Measurements from ENCODE around the gene DNAJB2.

The DNAJB2 gene

GRCh38 chr2:219273937-219274336 is 5.2 kb upstream of the DNAJB2 start:
- H4K20me1 ChIP-seq (ENCODE audit: control insufficient read depth, insufficient read depth, low read depth, low read length): no peaks in the 10 kb centered on the region
- H3F3A ChIP-seq (ENCODE audit: control insufficient read depth, insufficient read depth): peaks cover 9% of the 10 kb centered on the region
- H3K27ac ChIP-seq (ENCODE audit: low read depth, low read length): no peak overlapping the region
- H3K4me1 ChIP-seq (ENCODE audit: control insufficient read depth, low read length): peaks cover 21% of the 10 kb centered on the region
- no peak overlapping the region for H3K4me3 ChIP-seq (ENCODE audit: low read length)
- H3K9me3 ChIP-seq (ENCODE audit: control insufficient read depth, insufficient read depth, low read length): no peaks in the 10 kb centered on the region
- no peaks in the 10 kb centered on the region for H3K36me3 ChIP-seq (ENCODE audit: control insufficient read depth, low read length)
- no peaks in the 10 kb centered on the region for H3K79me2 ChIP-seq (ENCODE audit: control insufficient read depth, low read length)
- no peak overlapping the region for H3K4me2 ChIP-seq (ENCODE audit: low read length)
- TF ChIP-seq EZH2phosphoT487 (IDR thresholded peaks at IDR 0.05; ENCODE audit: borderline replicate concordance, low read length) (no peak), CTCF (IDR thresholded peaks at IDR 0.05; ENCODE audit: low read depth, low read length, poor library complexity, severe bottlenecking) (no peak)
- 0 out of 2 replicates have a peak, but pooled peaks cover 3% of the 10 kb centered on the region for H3K27me3 ChIP-seq (ENCODE audit: control insufficient read depth, low read length)
- no peaks in the 10 kb centered on the region for H3K9me2 ChIP-seq (replicated peaks; ENCODE audit: control insufficient read depth, low read length)

GRCh38 chr2:219274361-219274921 is 4.7 kb upstream of the DNAJB2 start:
- H3K36me3 ChIP-seq (ENCODE audit: control insufficient read depth, low read length): no peaks in the 10 kb centered on the region
- H3K27ac ChIP-seq (ENCODE audit: low read depth, low read length): no peak overlapping the region
- H3K27me3 ChIP-seq (ENCODE audit: control insufficient read depth, low read length): 0 out of 2 replicates have a peak, but pooled peaks cover 3% of the 10 kb centered on the region
- peaks cover 22% of the 10 kb centered on the region for H3K4me1 ChIP-seq (ENCODE audit: control insufficient read depth, low read length)
- no peak overlapping the region for H3K4me3 ChIP-seq (ENCODE audit: low read length)
- TF ChIP-seq EZH2phosphoT487 (IDR thresholded peaks at IDR 0.05; ENCODE audit: borderline replicate concordance, low read length): no peak
- TF ChIP-seq CTCF (IDR thresholded peaks at IDR 0.05; ENCODE audit: low read depth, low read length, poor library complexity, severe bottlenecking): no peak
- no peaks in the 10 kb centered on the region for H3K9me2 ChIP-seq (replicated peaks; ENCODE audit: control insufficient read depth, low read length)
- H3K4me2 ChIP-seq (ENCODE audit: low read length): no peak overlapping the region
- no peaks in the 10 kb centered on the region for H3K79me2 ChIP-seq (ENCODE audit: control insufficient read depth, low read length)
- no peaks in the 10 kb centered on the region for H4K20me1 ChIP-seq (ENCODE audit: control insufficient read depth, insufficient read depth, low read depth, low read length)
- H3F3A ChIP-seq (ENCODE audit: control insufficient read depth, insufficient read depth): peaks cover 9% of the 10 kb centered on the region
- no peaks in the 10 kb centered on the region for H3K9me3 ChIP-seq (ENCODE audit: control insufficient read depth, insufficient read depth, low read length)

- Histone ChIP-seq H3K9me2 (replicated peaks; ENCODE audit: control insufficient read depth, low read length) (no peaks in the 10 kb centered on the region), H3K4me3 (ENCODE audit: low read length) (peak overlapping the region; percentile 76), H3K4me2 (ENCODE audit: low read length) (peak overlapping the region; percentile 96), H4K20me1 (ENCODE audit: control insufficient read depth, insufficient read depth, low read depth, low read length) (no peaks in the 10 kb centered on the region), H3F3A (ENCODE audit: control insufficient read depth, insufficient read depth) (peaks cover 9% of the 10 kb centered on the region), H3K27me3 (ENCODE audit: control insufficient read depth, low read length) (no peaks in the 10 kb centered on the region), H3K36me3 (ENCODE audit: control insufficient read depth, low read length) (peaks cover 22% of the 10 kb centered on the region), H3K79me2 (ENCODE audit: control insufficient read depth, low read length) (0 out of 2 replicates have a peak, but pooled peaks cover 3% of the 10 kb centered on the region), H3K4me1 (ENCODE audit: control insufficient read depth, low read length) (peaks cover 35% of the 10 kb centered on the region), H3K27ac (ENCODE audit: low read depth, low read length) (peak overlapping the region; percentile 89), H3K9me3 (ENCODE audit: control insufficient read depth, insufficient read depth, low read length) (no peaks in the 10 kb centered on the region)
- TF ChIP-seq EZH2phosphoT487 (IDR thresholded peaks at IDR 0.05; ENCODE audit: borderline replicate concordance, low read length): no peak
- peak; percentile 95 for TF ChIP-seq CTCF (IDR thresholded peaks at IDR 0.05; ENCODE audit: low read depth, low read length, poor library complexity, severe bottlenecking)
Measured at GRCh38 chr2:219277703-219278654, 1.2 kb upstream of the DNAJB2 start.

All from DOHH2 (cell line).